GM10248 (cell line): ENCODE measurements around the gene WBP2NL.
"Not testable (repeated sequence)": the region's sequence is repeated elsewhere in the genome, so short reads cannot be mapped to it uniquely, and the experiment has no call there.

Experiments used
- CTCF ChIA-PET: fragments of 300-600 bp; sonication (Branson Sonifier 250); formaldehyde crosslinking; extraction: SDS; loops from one replicate; lab custom pipeline; 2021; ENCODE audit warnings: antibody characterized with exemption; lab: Yijun Ruan, JAX
- POLR2A ChIA-PET: fragments of 350-650 bp; sonication (Branson Sonifier 250); formaldehyde crosslinking; extraction: SDS; loops from one replicate; lab custom pipeline; 2020; ENCODE audit warnings: antibody characterized with exemption; lab: Yijun Ruan, JAX
- DNase-seq: peaks from one replicate; pipeline ENCODE4 v3.0.0; 2012; ENCODE audit errors: extremely low spot score
- TF ChIP-seq, protein P1 (sequence below): IDR thresholded peaks from 2 replicates; pipeline ENCODE4 v1.5.1; 2012; ENCODE audit warnings: mild to moderate bottlenecking, low read depth; ENCODE audit errors: extremely low read depth, missing control alignments, control extremely low read depth

The WBP2NL gene

DNA sequence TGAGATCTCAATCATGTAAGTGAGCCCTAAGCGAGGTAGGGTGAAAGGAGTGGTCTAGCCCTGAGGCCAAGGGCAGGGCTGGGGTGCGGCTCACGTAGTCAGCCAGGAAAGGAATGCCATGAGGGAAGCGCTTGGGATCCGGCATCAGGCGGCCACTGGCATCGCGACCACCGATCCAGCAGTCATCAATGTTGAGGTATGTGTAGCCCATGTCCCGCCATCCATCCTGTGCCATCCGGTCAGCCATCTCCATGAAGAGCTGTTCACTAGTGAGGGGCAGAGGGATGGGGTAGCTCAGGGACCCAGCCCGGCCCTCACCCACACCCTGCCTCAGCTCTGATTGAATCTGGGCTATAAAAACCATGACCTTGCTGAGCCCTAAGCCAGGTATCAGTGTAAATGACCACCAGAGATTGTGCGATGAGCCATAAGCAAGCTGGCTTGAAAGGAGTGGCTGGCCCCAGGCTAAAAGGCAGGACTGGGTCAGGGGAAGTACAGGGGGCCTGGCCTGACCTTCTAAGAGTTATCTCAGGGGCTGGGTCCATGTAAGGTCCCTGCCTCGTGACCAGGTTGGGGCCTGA is 69.2 kb downstream of the WBP2NL start:
- CTCF ChIA-PET, result interaction anchor here (1.3 kb wide), 1 partner anchor 23 kb away, joined by 4 read pairs; no protein-coding TSS in a partner anchor
- POLR2A ChIA-PET, result no interaction called here
- TF ChIP-seq, protein P1, sequence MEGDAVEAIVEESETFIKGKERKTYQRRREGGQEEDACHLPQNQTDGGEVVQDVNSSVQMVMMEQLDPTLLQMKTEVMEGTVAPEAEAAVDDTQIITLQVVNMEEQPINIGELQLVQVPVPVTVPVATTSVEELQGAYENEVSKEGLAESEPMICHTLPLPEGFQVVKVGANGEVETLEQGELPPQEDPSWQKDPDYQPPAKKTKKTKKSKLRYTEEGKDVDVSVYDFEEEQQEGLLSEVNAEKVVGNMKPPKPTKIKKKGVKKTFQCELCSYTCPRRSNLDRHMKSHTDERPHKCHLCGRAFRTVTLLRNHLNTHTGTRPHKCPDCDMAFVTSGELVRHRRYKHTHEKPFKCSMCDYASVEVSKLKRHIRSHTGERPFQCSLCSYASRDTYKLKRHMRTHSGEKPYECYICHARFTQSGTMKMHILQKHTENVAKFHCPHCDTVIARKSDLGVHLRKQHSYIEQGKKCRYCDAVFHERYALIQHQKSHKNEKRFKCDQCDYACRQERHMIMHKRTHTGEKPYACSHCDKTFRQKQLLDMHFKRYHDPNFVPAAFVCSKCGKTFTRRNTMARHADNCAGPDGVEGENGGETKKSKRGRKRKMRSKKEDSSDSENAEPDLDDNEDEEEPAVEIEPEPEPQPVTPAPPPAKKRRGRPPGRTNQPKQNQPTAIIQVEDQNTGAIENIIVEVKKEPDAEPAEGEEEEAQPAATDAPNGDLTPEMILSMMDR, result no peak
- DNase-seq, result no peak

DNA sequence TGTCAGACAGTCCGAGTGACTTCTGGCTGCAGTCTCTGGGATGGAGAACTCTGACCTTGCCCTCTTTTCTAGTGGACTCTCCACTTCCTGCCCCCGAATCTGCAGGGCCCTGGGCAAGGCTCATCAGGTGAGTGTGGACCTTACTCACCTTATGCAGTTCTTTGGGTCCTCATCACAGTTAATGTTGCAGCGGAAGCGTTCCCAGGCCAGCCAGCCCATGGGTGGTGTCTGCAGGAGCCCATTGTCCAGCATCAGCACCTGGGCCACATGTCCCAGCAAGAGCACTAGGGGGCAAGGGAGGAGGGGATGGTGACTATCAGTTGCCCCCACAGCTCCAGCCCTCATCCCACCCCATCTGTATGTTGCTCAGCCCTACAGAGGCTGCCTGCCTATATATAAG is 69.7 kb downstream of the WBP2NL start:
- TF ChIP-seq, protein P1, result no peak
- DNase-seq, result no peak

DNA sequence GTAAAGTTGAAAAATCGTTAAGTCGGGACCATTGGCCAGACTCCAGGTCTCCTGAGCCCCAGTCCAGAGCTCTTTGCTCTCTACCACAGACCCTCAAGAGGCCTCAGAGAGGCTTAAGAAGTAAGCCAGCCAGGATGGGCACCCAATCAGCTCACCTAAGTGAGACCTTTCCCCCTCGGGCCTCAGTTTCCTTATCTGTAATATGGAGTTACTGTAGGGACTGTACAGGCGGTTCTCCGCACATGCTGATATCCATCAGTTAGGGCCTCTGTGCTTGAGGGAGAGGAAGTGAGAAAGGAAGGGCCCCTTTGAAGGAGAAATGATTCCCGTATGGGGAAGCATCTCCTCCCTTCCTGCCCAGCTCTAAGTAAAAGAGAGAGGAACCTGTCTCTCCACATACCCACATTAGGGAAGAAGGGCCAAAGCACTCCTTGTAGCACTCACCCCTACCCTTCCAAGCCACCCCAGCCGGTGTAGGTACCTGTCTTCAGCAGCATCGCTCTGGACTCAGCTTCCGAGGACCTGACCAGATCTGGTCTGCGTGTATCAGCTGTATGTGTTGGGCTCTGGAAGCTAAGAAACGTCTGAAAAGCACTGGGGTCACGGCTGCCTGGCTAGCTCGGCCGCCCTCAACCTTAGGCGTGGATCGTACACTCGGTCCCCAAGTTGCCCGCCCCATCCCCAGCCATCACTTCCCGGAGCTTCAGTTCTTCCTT is 71.4 kb downstream of the WBP2NL start:
- TF ChIP-seq, protein P1, result no peak
- CTCF ChIA-PET, result interaction anchor here (0.9 to 2.0 kb wide), 6 partner anchors 8 to 373 kb away, joined by 3 to 10 read pairs (median 4); partner anchors contain the start of gene SMDT1
- POLR2A ChIA-PET, result interaction anchor here (0.6 to 1.4 kb wide), 3 partner anchors 10 to 243 kb away, joined by 3 to 7 read pairs (median 4); partner anchors contain the start of gene SMDT1
- DNase-seq, result peak; percentile 13

More for the DNA sequence above, 69.7 kb downstream of the WBP2NL start:
- POLR2A ChIA-PET, result no interaction called here
- CTCF ChIA-PET, result interaction anchor here (1.3 to 2.0 kb wide), 2 partner anchors 10 to 23 kb away, joined by 4 to 10 read pairs; partner anchors contain the start of gene SMDT1

DNA sequence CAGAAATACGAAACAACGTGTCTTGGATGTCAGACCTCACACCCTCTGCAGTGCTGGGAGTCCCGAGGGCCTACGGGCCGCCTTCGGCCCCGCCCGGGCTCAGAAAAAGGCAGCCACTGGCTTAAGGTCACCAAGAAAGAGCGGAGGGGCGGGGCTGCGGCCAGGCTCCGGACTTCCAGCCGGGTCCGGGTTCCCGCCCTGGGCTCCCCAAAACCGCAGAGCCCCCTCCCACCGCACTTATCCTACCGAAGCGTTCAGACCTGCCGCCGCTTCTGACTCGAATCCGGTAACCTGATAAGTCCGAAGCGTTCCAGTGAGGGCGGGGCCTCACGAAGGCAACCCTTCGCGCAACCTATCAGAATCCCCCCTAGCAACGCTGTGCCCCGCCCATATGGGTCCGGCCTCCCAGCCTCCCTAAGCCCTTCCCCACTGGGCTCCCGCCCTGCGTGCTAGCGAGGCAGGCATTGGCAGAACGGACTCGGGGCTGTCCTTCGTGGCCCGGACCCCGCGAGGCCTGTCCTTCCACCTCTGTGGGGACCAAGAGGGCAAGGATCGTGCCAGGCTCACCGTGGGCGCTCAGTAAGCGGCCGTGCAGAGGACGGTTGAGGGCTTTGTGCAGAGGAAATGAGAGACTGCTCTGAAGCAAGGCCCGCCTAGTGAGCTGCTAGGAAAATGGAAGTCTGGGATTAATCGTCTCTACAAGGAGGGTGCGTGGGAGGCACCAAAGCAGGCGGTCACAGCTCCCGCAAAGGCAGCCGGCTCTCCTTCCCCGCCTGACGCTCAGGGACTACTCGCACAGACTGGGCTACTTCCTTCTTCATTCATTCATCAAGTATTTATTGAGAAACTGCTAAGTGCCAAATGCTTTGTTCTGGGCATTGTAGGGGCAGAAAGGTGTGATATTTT is 72.2 kb downstream of the WBP2NL start, which contains the start of gene NAGA:
TSS of gene NAGA (minus strand) at position 296 of the 906 bp plus-strand sequence. CDS start 515 bp downstream, outside the sequence.
- peak; percentile 96 for DNase-seq
- TF ChIP-seq, protein P1, result no peak
- CTCF ChIA-PET, result interaction anchor here (0.9 to 2.0 kb wide), 4 partner anchors 8 to 374 kb away, joined by 3 to 10 read pairs (median 4); partner anchors contain the start of gene SMDT1
- POLR2A ChIA-PET, result interaction anchor here (0.5 to 1.4 kb wide), 3 partner anchors 9 to 689 kb away, joined by 4 to 6 read pairs (median 5); partner anchors contain the start of gene SMDT1

DNA sequence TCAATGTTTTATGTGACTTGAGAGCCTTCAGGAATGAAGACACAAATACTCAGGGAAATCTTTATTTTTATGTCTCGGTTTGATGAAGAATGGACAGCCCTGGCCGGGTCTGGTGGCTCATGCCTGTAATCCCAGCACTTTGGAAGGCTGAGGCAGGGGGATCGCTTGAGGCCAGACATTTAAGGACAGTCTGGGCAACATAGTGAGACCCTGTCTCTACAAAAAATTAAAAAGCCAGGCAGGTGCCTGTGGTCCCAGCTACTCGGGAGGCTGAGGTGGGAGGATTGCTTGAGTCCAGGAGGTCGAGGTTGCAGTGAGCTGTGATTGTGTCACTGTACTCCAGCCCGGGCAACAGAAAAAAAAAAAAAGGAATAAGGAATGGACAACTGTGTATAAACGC is 72.9 kb downstream of the WBP2NL start:
- DNase-seq, CTCF ChIA-PET: not testable (repeated sequence)
- POLR2A ChIA-PET, result interaction anchor here (0.5 to 1.4 kb wide), 3 partner anchors 8 to 690 kb away, joined by 4 to 6 read pairs (median 5); partner anchors contain the start of gene SMDT1

DNA sequence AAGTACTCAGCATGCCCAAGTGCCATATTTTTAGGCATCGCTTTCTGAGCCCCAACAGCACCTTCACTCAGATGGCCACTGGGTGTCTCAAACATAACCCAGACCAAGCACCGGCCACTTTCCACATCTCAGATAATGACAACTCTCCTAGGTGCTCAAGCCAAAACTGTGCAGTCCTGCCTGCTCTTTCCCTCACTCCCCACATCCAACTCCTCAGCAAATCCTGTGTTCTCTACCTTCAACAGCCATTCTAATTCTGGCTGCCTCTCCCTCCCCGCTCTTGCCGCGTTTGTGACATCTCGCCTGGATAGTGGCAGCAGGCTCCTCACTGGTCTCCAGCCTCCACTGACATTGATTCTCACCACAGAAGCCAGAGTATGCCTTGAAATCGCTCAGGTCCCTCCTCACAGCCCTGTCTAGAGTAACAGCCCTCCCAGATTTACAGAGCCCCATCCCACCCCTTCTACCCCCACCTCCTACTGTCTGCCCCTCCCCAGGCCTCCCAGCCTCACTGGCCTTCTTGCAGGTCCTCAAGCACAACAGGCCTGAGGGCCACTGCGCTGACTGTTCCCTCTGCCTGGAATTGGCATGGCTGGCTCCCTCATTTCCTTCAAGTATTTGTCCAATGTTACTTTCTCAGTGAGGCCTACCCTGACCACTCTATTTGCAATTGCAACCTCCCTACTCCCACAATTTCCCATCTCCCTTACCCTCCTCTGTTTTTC is 74.2 kb downstream of the WBP2NL start:
- DNase-seq, result no peak
- TF ChIP-seq, protein P1, result no peak
- POLR2A ChIA-PET, result no interaction called here
- CTCF ChIA-PET, result no interaction called here
